Kidney (tissue), 14 donors: Measurements from ENCODE around the gene NHLRC4. TPM values are rescaled to one million over a fixed set of nuclear protein-coding genes. Genes with fewer than 3 reads are reported as not detected.

Experiments used
- DNase-seq, 5 donors: peaks; one replicate each; pipeline ENCODE4 v3.0.0-alpha.2; 2013 to 2020
- FAIRE-seq: peaks from 2 replicates; lab custom pipeline; 2012; peaks lifted over from hg19 to GRCh38; lab: Jason Lieb, UNC
- H3K27ac ChIP-seq, 2 donors: one replicate each; pipeline ENCODE4 v1.7.0; 2013; ENCODE audit warnings: low read depth in 2 of 2, low read length in 2 of 2, inconsistent platforms in 1 of 2
- H3K27me3 ChIP-seq: one replicate; pipeline ENCODE4 v1.7.1; 2013; ENCODE audit warnings: low read length, inconsistent platforms; ENCODE audit not compliant: control insufficient read depth, insufficient read depth
- H3K36me3 ChIP-seq, 3 donors: one replicate each; pipeline versions ENCODE4 v1.7.0 to v1.7.1; 2013; ENCODE audit warnings: low read length in 3 of 3, control low read depth in 1 of 3, inconsistent platforms in 1 of 3; ENCODE audit not compliant: insufficient read depth in 3 of 3, control insufficient read depth in 2 of 3
- H3K4me1 ChIP-seq, 3 donors: one replicate each; pipeline versions ENCODE4 v1.7.0 to v1.7.1; 2013; ENCODE audit warnings: low read length in 3 of 3, inconsistent platforms in 1 of 3, low read depth in 1 of 3; ENCODE audit not compliant: control insufficient read depth in 2 of 3, insufficient read depth in 2 of 3
- H3K4me3 ChIP-seq, 3 donors: one replicate each; pipeline versions ENCODE4 v1.7.0 to v1.8.1; 2013; ENCODE audit warnings: low read length in 3 of 3, control low read depth in 1 of 3, inconsistent platforms in 1 of 3
- H3K9ac ChIP-seq, 3 donors: one replicate each; pipeline versions ENCODE4 v1.7.0 to v1.7.1; 2013; ENCODE audit warnings: low read length in 3 of 3, control low read depth in 1 of 3, inconsistent platforms in 1 of 3
- H3K9me3 ChIP-seq, 3 donors: one replicate each; pipeline versions ENCODE4 v1.7.0 to v1.7.1; 2013; ENCODE audit warnings: low read length in 3 of 3, control low read depth in 1 of 3, inconsistent platforms in 1 of 3; ENCODE audit not compliant: control insufficient read depth in 2 of 3, insufficient read depth in 1 of 3
- intact Hi-C: fragments of 100-400 bp; cut with DNase I; formaldehyde crosslinking; loops from one replicate; pipeline ENCODE4 v1.11.1; 2022
- polyA plus RNA-seq: library from polyadenylated mRNA; stranded (reverse); fragments of 350-450 nt; fragmentation: Illumina TruSeq; extraction: RNeasy Lipid Tissue Mini Kit (QIAGEN cat#74804); gene quantifications from one replicate; pipeline ENCODE4 v1.2.3, GENCODE V29; 2014; ENCODE audit warnings: low read depth, low replicate concordance; ENCODE audit not compliant: insufficient read depth
- total RNA-seq: library from RNA; stranded (reverse); fragmentation: NEBNext Ultra II Directional; extraction: Animal tissue kit (Norgen Biotek cat#: 25700); gene quantifications from one replicate; pipeline ENCODE4 v1.2.1, GENCODE V29; 2021
- TF ChIP-seq, protein P1 (sequence below): IDR thresholded peaks from 3 replicates; pipeline ENCODE4 v1.5.1; 2012; ENCODE audit warnings: mild to moderate bottlenecking, moderate library complexity, borderline replicate concordance; ENCODE audit not compliant: insufficient read depth; ENCODE audit errors: extremely low read depth
- donor health status: control.
- donor health status: control.
- donor health status: control.
- donor health status: control.
- donor health status: control.
- donor health status: DM: yes; HTN: yes; CAD: no.
- donor health status: Normal renal cell carcinoma (clear cell type).

NHLRC4 gene
- total and polyA plus RNA-seq, 2 donors from 2014 or later = 3.3 to 17.4 TPM

DNA sequence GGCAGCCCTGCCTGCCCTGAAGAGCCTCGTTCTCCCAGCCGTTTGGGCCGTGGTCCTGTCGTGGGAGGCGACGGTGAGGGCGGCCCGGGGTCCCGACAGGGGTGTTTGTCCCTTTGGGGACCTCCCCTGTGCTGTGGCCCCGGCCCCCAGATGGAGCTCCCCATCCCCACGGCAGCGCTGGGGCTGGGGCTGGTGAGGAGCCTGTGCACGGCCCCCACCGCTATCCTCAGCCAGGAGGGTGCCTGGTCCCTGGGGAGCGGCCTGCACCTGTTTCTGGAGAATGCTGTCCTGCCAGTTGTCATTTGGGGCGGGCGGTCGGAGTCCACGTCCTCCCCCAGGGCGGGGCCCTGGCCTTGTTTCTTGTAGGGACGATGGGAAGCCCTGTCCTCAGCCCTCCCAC is 32.7 kb upstream of the NHLRC4 start:
- Histone ChIP-seq H3K27me3 (no peaks in the 10 kb centered on the region), H3K9ac (peak overlapping the region in 1 of 3 donors; percentile 19), H3K9me3 (no peaks in the 10 kb centered on the region), H3K4me1 (peaks cover 0 to 17% (median 3%) of the 10 kb centered on the region in 3 donors), H3K4me3 (peak overlapping the region in 1 of 3 donors; percentile 43), H3K27ac (no peak overlapping the region), H3K36me3 (no peaks in the 10 kb centered on the region)
- intact Hi-C loops = no loop called here
- no peak for FAIRE-seq
- TF ChIP-seq, protein P1, sequence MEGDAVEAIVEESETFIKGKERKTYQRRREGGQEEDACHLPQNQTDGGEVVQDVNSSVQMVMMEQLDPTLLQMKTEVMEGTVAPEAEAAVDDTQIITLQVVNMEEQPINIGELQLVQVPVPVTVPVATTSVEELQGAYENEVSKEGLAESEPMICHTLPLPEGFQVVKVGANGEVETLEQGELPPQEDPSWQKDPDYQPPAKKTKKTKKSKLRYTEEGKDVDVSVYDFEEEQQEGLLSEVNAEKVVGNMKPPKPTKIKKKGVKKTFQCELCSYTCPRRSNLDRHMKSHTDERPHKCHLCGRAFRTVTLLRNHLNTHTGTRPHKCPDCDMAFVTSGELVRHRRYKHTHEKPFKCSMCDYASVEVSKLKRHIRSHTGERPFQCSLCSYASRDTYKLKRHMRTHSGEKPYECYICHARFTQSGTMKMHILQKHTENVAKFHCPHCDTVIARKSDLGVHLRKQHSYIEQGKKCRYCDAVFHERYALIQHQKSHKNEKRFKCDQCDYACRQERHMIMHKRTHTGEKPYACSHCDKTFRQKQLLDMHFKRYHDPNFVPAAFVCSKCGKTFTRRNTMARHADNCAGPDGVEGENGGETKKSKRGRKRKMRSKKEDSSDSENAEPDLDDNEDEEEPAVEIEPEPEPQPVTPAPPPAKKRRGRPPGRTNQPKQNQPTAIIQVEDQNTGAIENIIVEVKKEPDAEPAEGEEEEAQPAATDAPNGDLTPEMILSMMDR = no peak
- peak in 1 of 5 donors; percentile 58 for DNase-seq

DNA sequence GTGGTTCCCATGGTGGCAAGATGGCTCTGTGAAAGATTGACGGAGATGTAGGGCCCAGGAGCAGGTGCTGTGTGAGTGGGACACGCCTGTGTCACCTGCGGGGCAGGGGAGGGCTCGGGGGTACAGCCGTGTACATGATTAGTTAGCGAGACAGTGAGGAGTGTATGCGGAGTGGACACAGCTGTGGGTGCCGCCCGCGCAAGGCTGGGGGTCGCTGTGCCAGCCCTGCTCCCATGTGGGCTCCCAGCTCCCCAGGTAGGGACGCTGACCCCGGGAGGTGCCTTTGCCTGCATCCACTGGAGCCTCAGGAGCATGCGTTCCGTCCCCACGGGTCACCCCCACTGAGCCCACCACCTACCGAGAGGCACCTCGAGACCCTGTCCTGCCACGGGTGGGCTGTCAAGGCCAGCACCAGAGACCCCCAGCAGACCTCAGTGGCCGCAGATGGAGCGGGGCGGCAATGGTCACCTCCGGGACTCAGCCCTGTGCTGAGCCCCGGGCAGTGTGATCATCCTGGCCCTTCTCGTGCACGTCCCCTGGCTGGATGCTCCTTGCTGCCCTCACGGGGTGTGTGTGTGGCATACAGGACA is 31.9 kb upstream of the NHLRC4 start:
- no peaks in the 10 kb centered on the region for H3K27me3 ChIP-seq
- no peaks in the 10 kb centered on the region for H3K36me3 ChIP-seq
- no peak for DNase-seq
- H3K4me3 ChIP-seq = peak overlapping the region in 1 of 3 donors; percentile 43
- no peaks in the 10 kb centered on the region for H3K9me3 ChIP-seq
- H3K4me1 ChIP-seq = peaks cover 0 to 9% (median 0%) of the 10 kb centered on the region in 3 donors
- intact Hi-C loops = no loop called here
- no peak overlapping the region for H3K27ac ChIP-seq
- no peak overlapping the region for H3K9ac ChIP-seq
- TF ChIP-seq, protein P1 = no peak
- FAIRE-seq = no peak

DNA sequence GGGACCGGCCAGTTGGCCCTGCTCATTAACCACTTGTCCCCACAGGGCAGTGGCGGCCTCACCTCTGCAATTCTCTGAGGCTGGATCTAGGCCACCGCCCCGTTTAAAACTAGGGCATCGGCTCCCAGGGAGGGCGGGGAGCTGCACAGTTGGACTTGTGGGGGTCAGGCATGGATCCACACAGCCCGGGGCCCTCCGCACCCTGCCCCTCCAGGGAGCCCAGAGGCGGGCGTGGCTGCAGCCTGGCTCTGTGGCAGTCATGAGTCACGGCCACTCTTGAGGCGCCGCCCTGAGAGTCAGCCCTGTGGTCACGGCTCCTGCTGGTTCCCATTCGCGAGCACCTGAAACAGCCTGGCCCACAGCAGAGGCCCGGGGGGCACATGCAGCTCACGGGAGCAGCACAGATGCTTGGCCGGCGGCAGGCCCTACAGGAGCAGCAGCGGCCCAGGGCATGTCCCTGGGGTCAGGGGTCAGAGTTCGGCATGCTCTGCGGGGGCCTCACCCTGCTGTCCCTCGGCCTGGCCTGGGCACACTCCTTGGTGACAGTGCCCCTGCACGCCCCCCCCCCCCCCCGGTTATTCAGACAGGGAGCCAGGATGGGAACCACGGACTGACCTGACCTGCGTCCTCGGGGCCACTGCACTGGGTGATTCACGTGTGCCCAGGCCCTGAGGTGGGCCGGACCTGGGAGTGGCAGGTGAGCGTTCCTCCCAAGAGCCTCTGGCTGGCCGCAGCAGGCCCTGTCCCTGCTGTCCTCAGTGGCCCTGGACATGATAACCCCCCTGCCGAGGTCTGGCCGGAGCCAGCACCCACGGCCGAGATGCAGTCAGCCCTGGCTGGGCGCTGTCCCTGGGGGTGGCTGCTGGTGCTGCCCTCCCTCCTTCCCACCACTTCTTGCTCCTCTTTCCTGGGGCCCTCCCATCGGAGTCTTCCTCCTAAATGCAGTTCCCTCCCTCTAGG is 31.1 kb upstream of the NHLRC4 start:
- no peaks in the 10 kb centered on the region for H3K9me3 ChIP-seq
- DNase-seq (no peak), FAIRE-seq (no peak)
- TF ChIP-seq, protein P1 = no peak
- H3K4me3 ChIP-seq = no peak overlapping the region
- no peaks in the 10 kb centered on the region for H3K36me3 ChIP-seq
- intact Hi-C loops = no loop called here
- no peaks in the 10 kb centered on the region for H3K27me3 ChIP-seq
- peaks cover 0 to 4% (median 0%) of the 10 kb centered on the region in 3 donors for H3K4me1 ChIP-seq
- H3K27ac ChIP-seq = no peak overlapping the region
- H3K9ac ChIP-seq = no peak overlapping the region
